GM15510 (cell line): ENCODE measurements around the gene NSF.

Experiments used
- POLR2A ChIP-seq: IDR thresholded peaks from 3 replicates; pipeline ENCODE4 v1.6.1; 2011; ENCODE audit warnings: borderline replicate concordance; ENCODE audit not compliant: insufficient read length; ENCODE audit errors: extremely low read depth

Gene NSF

DNA sequence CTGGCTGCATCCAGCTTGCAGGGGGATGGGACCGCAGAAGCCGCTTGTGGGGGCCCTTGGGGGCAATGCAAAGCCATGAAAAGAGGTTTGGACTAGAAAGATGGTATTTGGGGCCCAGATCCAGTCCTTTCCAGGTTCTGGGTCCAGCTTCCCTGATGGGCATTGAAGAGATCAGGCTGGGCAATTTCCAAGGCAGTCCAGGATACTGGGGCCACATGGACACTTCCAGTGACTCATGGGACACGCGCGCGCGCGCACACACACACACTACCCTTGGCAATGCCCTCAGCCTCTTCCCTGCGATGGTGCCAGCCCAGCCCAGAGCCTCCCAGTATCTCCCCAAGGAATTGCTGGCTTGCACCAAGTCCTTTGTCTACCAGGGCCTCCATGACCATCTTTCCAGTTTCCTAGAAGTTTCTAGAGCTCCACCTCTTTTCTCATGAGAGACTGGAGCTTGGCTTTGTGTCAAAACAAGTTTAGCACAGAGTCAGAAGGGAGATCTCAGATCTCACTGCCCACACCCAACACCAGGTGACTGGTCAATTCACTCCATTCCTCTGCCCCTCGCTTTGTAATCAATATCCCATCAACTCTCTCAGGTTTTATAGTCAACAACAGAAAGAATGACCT is 183.8 kb downstream of the NSF start:
- TF ChIP-seq POLR2A, result no peak

DNA sequence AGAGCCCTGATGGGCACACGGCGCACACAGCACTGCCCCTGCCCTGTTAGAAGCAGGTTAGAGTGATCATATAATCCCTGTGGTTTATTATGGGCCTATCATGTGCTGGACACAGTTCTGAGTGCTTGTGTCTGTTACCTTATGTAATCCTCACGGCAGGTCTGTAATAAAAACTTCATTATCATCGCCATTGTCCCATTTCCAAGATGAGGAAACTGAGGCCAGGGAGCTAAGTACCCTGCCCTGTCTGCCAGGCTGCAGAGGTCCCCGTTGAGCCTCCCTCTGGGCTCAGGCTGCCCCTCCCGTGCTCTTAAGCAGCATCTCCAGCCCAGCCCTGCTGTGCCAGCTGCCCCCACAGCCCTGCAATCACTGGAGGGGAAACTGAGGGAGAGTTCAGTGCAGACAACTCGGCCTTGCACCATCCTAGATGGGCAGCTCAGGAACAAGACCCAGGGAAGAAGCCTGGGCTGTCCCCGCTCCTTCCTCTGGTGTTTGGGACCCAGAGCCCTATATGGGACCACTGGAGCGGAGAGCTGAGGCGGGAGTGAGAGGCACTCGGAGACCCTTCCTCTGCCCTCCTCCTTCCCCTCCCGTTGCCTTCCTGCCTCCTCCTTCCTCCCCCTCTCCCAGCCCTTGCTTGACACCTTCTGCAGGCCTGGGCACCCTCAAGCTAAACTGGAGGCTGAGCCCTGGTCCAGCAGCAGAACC is 186.0 kb downstream of the NSF start:
- no peak for TF ChIP-seq POLR2A

DNA sequence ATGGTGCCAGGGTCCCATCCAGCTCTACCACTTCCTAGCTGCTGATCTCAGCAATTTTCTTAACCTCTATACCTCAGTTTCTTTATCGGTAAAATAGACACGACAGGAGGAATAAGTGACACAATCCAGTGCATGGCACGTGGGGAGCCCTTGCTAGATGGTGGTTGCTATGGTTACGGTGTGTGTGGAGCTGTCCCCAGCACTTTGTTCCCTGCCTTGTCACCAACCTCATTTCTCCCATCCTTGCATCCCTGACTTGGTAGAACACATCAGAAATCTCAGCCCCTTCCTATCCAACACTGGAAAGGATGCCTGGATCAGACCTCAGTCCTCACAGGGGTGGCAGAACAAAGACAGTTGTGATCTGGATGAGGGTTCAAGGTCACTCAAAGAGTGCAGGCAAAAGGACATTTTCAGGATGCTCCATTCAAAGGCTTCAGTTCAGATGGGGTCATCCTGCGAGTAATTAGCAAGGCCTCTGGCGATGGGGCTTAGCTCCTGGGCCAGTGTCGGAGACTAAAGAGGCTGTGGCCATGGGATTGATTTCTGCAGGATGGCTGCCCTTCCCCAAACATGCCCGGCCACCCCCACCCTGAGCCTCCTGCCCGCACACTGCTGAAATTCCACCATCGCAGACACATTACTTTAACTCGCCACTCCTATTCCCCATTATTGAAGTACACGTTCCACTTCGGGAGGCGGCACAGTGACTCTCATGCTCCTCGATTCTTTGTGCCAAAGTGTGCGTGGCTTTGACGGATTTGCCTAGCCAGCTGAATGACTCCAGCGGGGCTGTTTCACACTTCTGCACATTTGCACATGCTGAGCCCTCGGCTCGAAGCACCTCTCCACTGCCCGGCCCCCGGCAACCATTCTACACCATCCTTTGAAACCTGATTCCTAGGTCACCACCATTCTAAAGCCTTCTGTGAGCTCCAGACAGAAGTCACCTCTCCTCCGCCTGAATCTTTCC is 187.8 kb downstream of the NSF start:
- TF ChIP-seq POLR2A, result no peak

GRCh38 chr17:46780003-46780373 is 189.5 kb downstream of the NSF start:
- no peak for TF ChIP-seq POLR2A

- TF ChIP-seq POLR2A, result no peak
Measured at GRCh38 chr17:46782250-46782953, 191.9 kb downstream of the NSF start.

DNA sequence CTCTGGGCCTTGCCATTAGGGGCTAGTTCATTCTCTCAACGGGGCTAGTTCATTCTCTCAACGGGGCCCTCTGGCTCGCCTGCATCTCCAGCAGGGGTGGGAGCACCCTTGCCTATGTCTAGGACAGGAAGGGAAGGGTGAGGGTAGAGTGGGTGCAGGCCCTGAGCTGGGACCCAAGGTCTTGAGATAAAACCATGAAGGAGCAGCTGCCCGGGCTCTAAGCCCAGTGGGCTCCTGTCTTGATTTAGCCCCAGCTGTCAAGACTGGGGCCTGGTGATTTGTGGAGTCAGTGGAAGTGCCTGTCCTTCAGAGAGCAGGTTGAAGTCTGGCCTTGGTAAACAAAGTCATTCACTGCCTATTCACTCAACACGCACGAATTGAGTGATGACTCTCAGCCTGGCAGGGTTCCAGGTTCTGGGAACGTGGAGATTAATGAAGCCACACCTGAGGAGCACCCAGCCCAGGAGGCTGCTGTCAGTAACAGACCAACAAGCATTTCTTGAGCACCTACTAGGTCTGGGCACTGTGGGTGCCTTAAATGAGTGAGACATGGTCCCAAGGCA is 192.6 kb downstream of the NSF start:
- no peak for TF ChIP-seq POLR2A

DNA sequence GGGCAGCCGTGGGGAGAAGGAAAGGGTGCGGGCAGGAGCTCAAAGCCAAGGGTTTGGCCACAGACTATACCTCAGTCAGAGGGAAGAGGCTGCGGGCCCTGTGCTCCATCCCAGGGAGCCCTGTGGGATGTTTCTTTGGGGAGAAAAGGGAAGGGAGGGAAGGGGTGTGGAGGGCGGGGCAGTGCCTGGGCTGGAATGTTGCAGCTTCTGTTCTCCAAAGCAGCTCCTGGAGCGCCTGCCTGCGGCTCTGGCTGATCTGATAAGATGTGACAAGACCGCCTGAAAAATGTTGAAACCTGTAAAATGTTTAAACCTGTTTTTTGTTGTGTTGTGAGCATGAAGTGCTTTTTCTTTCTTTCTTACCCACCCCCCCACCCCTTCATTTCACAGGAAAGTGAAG is 195.2 kb downstream of the NSF start:
- no peak for TF ChIP-seq POLR2A

DNA sequence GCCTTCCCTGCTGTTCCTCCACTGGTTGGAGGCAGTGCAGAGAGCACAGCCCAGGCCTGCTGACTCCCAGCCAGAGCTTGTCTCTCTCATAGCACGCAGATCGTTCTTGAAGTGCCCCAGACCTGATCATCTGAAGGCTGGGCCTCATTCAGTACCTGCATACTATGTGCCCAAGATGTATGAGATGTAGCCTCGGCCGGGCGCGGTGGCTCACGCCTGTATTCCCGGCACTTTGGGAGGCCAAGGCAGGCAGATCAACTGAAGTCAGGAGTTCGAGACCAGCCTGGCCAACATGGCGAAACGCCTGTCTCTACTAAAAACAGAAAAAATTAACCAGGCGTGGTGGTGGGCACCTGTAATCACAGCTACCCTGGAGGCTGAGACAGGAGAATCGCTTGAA is 197.0 kb downstream of the NSF start:
- TF ChIP-seq POLR2A, result no peak

GRCh38 chr17:46788300-46788699 is 197.8 kb downstream of the NSF start:
- TF ChIP-seq POLR2A, result no peak

- no peak for TF ChIP-seq POLR2A
Measured at GRCh38 chr17:46788796-46789195, 198.3 kb downstream of the NSF start.

GRCh38 chr17:46789610-46790009 is 199.1 kb downstream of the NSF start:
- no peak for TF ChIP-seq POLR2A

DNA sequence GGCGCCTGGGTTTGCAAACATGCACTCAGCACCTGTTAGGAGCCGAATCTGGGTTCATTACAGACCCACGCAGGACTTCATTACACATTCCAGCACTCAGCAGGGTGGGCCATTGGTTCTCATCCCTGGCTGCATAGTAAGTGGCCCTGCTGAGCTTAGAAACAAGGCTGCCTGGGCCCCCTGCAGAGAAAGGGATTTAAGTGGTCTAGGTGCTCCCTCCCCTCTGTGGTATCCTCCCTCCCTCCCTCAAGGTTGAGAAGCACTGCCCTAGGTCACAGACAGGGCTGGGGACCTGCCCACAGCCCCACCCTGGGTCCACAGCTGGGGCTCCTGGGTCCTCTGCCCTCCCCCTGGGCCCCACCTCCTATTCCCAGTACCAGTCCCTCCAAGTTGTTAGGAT is 199.7 kb downstream of the NSF start:
- no peak for TF ChIP-seq POLR2A

GRCh38 chr17:46791531-46791930 is 201.1 kb downstream of the NSF start:
- no peak for TF ChIP-seq POLR2A

- no peak for TF ChIP-seq POLR2A
Measured at GRCh38 chr17:46792071-46792470, 201.6 kb downstream of the NSF start.
